K562 (cell line): Measurements from ENCODE around the gene KIF17. TPM values are rescaled to one million over a fixed set of nuclear protein-coding genes. Genes with fewer than 3 reads are reported as not detected.

Experiments
- ATAC-seq: fragments of 200-7000 bp; cut with Tn5 transposase; 3 replicates; pipeline ENCODE4 v1.9.1; 2020; ENCODE audit warnings: moderate library complexity
- BruUV-seq: library from RNA; stranded (reverse); fragments of 400-500 nt; replicated peaks from 2 replicates; lab custom pipeline; 2021; lab: Mats Ljungman, UMichigan
- CTCF ChIA-PET: fragments of 300-600 bp; formaldehyde crosslinking; extraction: SDS; loops from one replicate; lab custom pipeline; 2021; ENCODE audit warnings: low intra/inter-chr PET ratio; lab: Yijun Ruan, JAX
- POLR2A ChIA-PET: fragments of 300-600, 350-650 bp; sonication (Branson Sonifier 250); formaldehyde crosslinking; extraction: SDS; loops from one replicate; lab custom pipeline; 2021; ENCODE audit warnings: antibody characterized with exemption, inconsistent platforms; lab: Yijun Ruan, JAX
- DNase-seq, 4 experiments: peaks; one replicate each; pipeline versions ENCODE4 v3.0.0 to v3.0.0-alpha.2; 2011 to 2018; ENCODE audit warnings: low spot score in 3 of 4, mixed read lengths in 3 of 4; ENCODE audit errors: extremely low read depth in 1 of 4
- FAIRE-seq: peaks from 2 replicates; lab custom pipeline; 2011; peaks lifted over from hg19 to GRCh38; lab: Jason Lieb, UNC
- H2AFZ ChIP-seq: 2 replicates; pipeline ENCODE4 v1.6.0; 2011; ENCODE audit warnings: low read depth, low read length, control low read depth, inconsistent platforms
- H3K27ac ChIP-seq: fragments of 200-600 bp; 3 replicates; pipeline ENCODE4 v1.8.0; 2011; ENCODE audit warnings: low read depth, mild to moderate bottlenecking, control low read depth, inconsistent platforms, low read length, moderate library complexity, mixed read lengths; ENCODE audit errors: extremely low read depth
- H3K27me3 ChIP-seq, 2 experiments: fragments of 300-600 bp in 1 of 2; 2 replicates in 1 of 2; 3 replicates in 1 of 2; pipeline versions ENCODE4 v1.6.0 to v1.8.0; 2011; ENCODE audit warnings: inconsistent platforms in 2 of 2, low read length in 2 of 2, mild to moderate bottlenecking in 1 of 2, mixed read lengths in 1 of 2, moderate library complexity in 1 of 2; ENCODE audit not compliant: control insufficient read depth in 2 of 2, insufficient read depth in 2 of 2
- H3K36me3 ChIP-seq: fragments of 300-600 bp; 3 replicates; pipeline ENCODE4 v1.8.0; 2011; ENCODE audit warnings: mild to moderate bottlenecking, low read length, inconsistent platforms; ENCODE audit not compliant: control insufficient read depth, insufficient read depth
- H3K4me1 ChIP-seq, 2 experiments: fragments of 200-600 bp in 1 of 2; replicated peaks in 1 of 2; 2 replicates in 1 of 2; 3 replicates in 1 of 2; pipeline versions ENCODE4 v1.5.1 to v1.8.0; 2011; ENCODE audit warnings: inconsistent platforms in 2 of 2, low read length in 2 of 2, mild to moderate bottlenecking in 1 of 2, mixed read lengths in 1 of 2, moderate library complexity in 1 of 2; ENCODE audit not compliant: control insufficient read depth in 2 of 2, insufficient read depth in 2 of 2
- H3K4me2 ChIP-seq: 2 replicates; pipeline ENCODE4 v1.6.1; 2011; ENCODE audit warnings: low read length, control low read depth, inconsistent platforms, mixed read lengths; ENCODE audit not compliant: insufficient read depth
- H3K4me3 ChIP-seq: fragments of 200-600 bp; sonication (generic), shearing (Covaris generic); 2 replicates; pipeline ENCODE4 v1.5.1; 2016; ENCODE audit warnings: control low read depth, inconsistent platforms
- H3K79me2 ChIP-seq: fragments of 200-600 bp; 3 replicates; pipeline ENCODE4 v1.8.0; 2011; ENCODE audit warnings: low read length, inconsistent platforms; ENCODE audit not compliant: control insufficient read depth, insufficient read depth
- H3K9ac ChIP-seq, 2 experiments: 2 replicates each; pipeline versions ENCODE4 v1.6.0 to v1.6.1; 2011; ENCODE audit warnings: low read depth in 2 of 2, low read length in 2 of 2, control low read depth in 1 of 2, inconsistent platforms in 1 of 2, mild to moderate bottlenecking in 1 of 2, mixed read lengths in 1 of 2; ENCODE audit not compliant: insufficient read depth in 1 of 2
- H3K9me1 ChIP-seq: one replicate; pipeline ENCODE4 v1.6.0; 2011; ENCODE audit warnings: inconsistent platforms, mild to moderate bottlenecking, low read length, moderate library complexity; ENCODE audit not compliant: control insufficient read depth, insufficient read depth
- H3K9me3 ChIP-seq: replicated peaks from 2 replicates; pipeline ENCODE4 v1.5.1; 2011; ENCODE audit warnings: low read depth, low read length, inconsistent platforms; ENCODE audit not compliant: control insufficient read depth, insufficient read depth
- H4K20me1 ChIP-seq: replicated peaks from 2 replicates; pipeline ENCODE4 v1.6.1; 2011; ENCODE audit warnings: low read length, inconsistent platforms, mixed read lengths; ENCODE audit not compliant: control insufficient read depth, insufficient read depth
- LCOR ChIP-seq: sonication (generic); formaldehyde crosslinking; IDR thresholded peaks from 2 replicates; pipeline ENCODE4 v1.8.0; 2022; ENCODE audit warnings: mild to moderate bottlenecking, missing genetic modification reagents
- MECOM ChIP-seq: fragments of 250-450 bp; sonication (Bioruptor Pico); IDR thresholded peaks from 2 replicates; pipeline ENCODE4 v1.8.0; 2022; ENCODE audit warnings: inconsistent platforms
- MEIS2 ChIP-seq: fragments of 450-650 bp; IDR thresholded peaks from 2 replicates; pipeline ENCODE4 v1.6.1; 2014; ENCODE audit warnings: mild to moderate bottlenecking; ENCODE audit not compliant: partially characterized antibody
- RBFOX2 ChIP-seq: fragments of 200-400 bp; formaldehyde crosslinking; IDR thresholded peaks from 2 replicates; pipeline ENCODE4 v1.6.1; 2017; ENCODE audit warnings: low read depth, mild to moderate bottlenecking, low read length, moderate library complexity
- SMARCA5 ChIP-seq: fragments of 450-650 bp; IDR thresholded peaks from 2 replicates; pipeline ENCODE4 v1.6.1; 2016
- ZNF212 ChIP-seq: fragments of 450-650 bp; formaldehyde crosslinking; IDR thresholded peaks from 2 replicates; pipeline ENCODE4 v1.4.0; 2020; ENCODE audit warnings: mild to moderate bottlenecking
- ZNF583 ChIP-seq: fragments of 250-450 bp; sonication (Bioruptor Pico); IDR thresholded peaks from 2 replicates; pipeline ENCODE4 v1.4.0; 2020
- ZNF766 ChIP-seq: fragments of 200-800 bp; sonication (Bioruptor generic); conservative IDR thresholded peaks from 2 replicates; pipeline ENCODE4 v1.6.1; 2016; ENCODE audit warnings: missing genetic modification characterization, missing compliant biosample characterization
- WGBS: fragments of 100-300 bp; shearing (Covaris generic); methylation state at CpG from one replicate; pipeline ENCODE4 v1.1.6; 2016; ENCODE audit warnings: low coverage, mixed read lengths; ENCODE audit not compliant: insufficient coverage; ENCODE audit errors: missing lambda C conversion rate; 5-methylcytosine and 5-hydroxymethylcytosine counted together
- in situ Hi-C: fragments of 300-500 bp; cut with MboI; formaldehyde crosslinking; loops from 4 replicates; pipeline ENCODE4 v1.15.0; 2018; ENCODE audit warnings: inconsistent platforms, mixed read lengths
- intact Hi-C: fragments of 100-400 bp; cut with micrococcal nuclease; formaldehyde crosslinking; loops from 2 replicates; pipeline ENCODE4 v1.14.2; 2022
- polyA plus RNA-seq, 8 experiments: library from polyadenylated mRNA; depleted of rRNA in 4 of 8; stranded (reverse) in 5 of 8; unstranded in 3 of 8; fragments of >200 nt; fragmentation: Nextera tagmentation in 2 of 8; fragmentation: Illumina TruSeq in 1 of 8; extraction: Ambion mirVana in 2 of 8; extraction: Trizol in 1 of 8; gene quantifications; 2 replicates each; pipeline versions ENCODE4 v1.2.1 to v1.2.3, GENCODE V29; 2011 to 2014; ENCODE audit warnings: inconsistent platforms in 1 of 8, missing spikeins in 1 of 8
- total RNA-seq, 7 experiments: library from RNA; depleted of rRNA in 6 of 7; stranded (reverse); fragments of >200 nt in 6 of 7; fragmentation: Illumina TruSeq in 2 of 7; extraction: Trizol in 2 of 7; gene quantifications; 2 replicates each; pipeline versions ENCODE4 v1.2.1 to v1.2.3, GENCODE V29; 2011 to 2021; ENCODE audit warnings: low replicate concordance in 1 of 7

KIF17 gene
- total and polyA plus RNA-seq, 9 of the 15 experiments (the other 6 are each of a cell fraction or from before 2014, with no cell fraction given), result 0.04 to 0.47 (median 0.18) TPM; not detected in 5

- H3K79me2 ChIP-seq, result peaks cover 9% of the 10 kb centered on the region; the same call in 1 of the 3 replicates
- FAIRE-seq (no peak), DNase-seq (no peak), ATAC-seq (no peak)
- H4K20me1 ChIP-seq, result peaks cover 5% of the 10 kb centered on the region
- H3K4me2 ChIP-seq, result no peak overlapping the region
- H3K4me1 ChIP-seq, result peaks cover 0 to 4% of the 10 kb centered on the region in 2 experiments; a peak in 1 of 5 replicates
- TSS peak; percentile 66 for BruUV-seq
- H2AFZ ChIP-seq, result no peak overlapping the region
- in situ Hi-C loops (no loop called here), intact Hi-C loops (no loop called here)
- H3K36me3 ChIP-seq, result peaks cover 82% of the 10 kb centered on the region
- POLR2A ChIA-PET, result interaction anchor here (0.6 to 4.6 kb wide), 6 partner anchors 9 to 1202 kb away, joined by 3 to 29 read pairs (median 4); partner anchors contain the start of gene DDOST
- no peaks in the 10 kb centered on the region for H3K27me3 ChIP-seq
- TF ChIP-seq SMARCA5 (no peak), MECOM (CRISPR knock-in tag) (no peak), ZNF583 (CRISPR knock-in tag) (no peak), ZNF212 (CRISPR knock-in tag) (no peak), LCOR (no peak), RBFOX2 (peak; percentile 38; the same call in 1 of the 2 replicates), MEIS2 (no peak), ZNF766 (CRISPR knock-in tag) (no peak)
- no peaks in the 10 kb centered on the region for H3K9me3 ChIP-seq
- no peak overlapping the region for H3K9ac ChIP-seq
- 94% methylated on average over 15 of the region's 15 CpGs for WGBS
- CTCF ChIA-PET, result no interaction called here
- no peak overlapping the region for H3K27ac ChIP-seq
- H3K9me1 ChIP-seq, result peaks cover 4% of the 10 kb centered on the region
- no peak overlapping the region for H3K4me3 ChIP-seq
These were observed 65.5 kb downstream of the KIF17 start for GRCh38 chr1:20652300-20652699.
